Kidney glomerular epithelial cell (primary cell): ENCODE measurements around the gene AXL.

Experiments
- DNase-seq: peaks from one replicate; lab custom pipeline; 2025; lab: John Stamatoyannopoulos, UW

AXL gene

GRCh38 chr19:41235480-41235879 lies 16.5 kb downstream of the AXL start:
- DNase-seq = no peak

- DNase-seq = no peak
Observed at GRCh38 chr19:41238244-41238643, 19.2 kb downstream of the AXL start.

GRCh38 chr19:41239363-41239762 lies 20.3 kb downstream of the AXL start:
- DNase-seq = no peak

- DNase-seq = no peak
Observed at GRCh38 chr19:41239961-41240574, 21.0 kb downstream of the AXL start.

GRCh38 chr19:41241859-41242258 lies 22.8 kb downstream of the AXL start:
- DNase-seq = no peak

GRCh38 chr19:41244117-41244516 lies 25.1 kb downstream of the AXL start:
- DNase-seq = no peak

- no peak for DNase-seq
Observed at GRCh38 chr19:41245843-41246242, 26.8 kb downstream of the AXL start.

GRCh38 chr19:41248895-41249294 lies 29.9 kb downstream of the AXL start:
- no peak for DNase-seq

- no peak for DNase-seq
Observed at GRCh38 chr19:41249707-41250423, 30.8 kb downstream of the AXL start.

GRCh38 chr19:41253660-41254059 lies 34.6 kb downstream of the AXL start:
- no peak for DNase-seq

GRCh38 chr19:41255171-41255570 lies 36.1 kb downstream of the AXL start:
- DNase-seq = no peak

GRCh38 chr19:41261474-41262190 lies 42.6 kb downstream of the AXL start:
- no peak for DNase-seq

- peak; percentile 74 for DNase-seq
Observed at GRCh38 chr19:41263042-41263849, 44.2 kb downstream of the AXL start.

- DNase-seq = peak; percentile 100
Observed at GRCh38 chr19:41263850-41264580, 45.0 kb downstream of the AXL start, which contains the start of gene HNRNPUL1. Gene HNRNPUL1, plus strand, starts transcription at chr19:41264372. Its CDS starts 132 bp downstream, at chr19:41264504.

- no peak for DNase-seq
Observed at GRCh38 chr19:41264581-41265394, 45.8 kb downstream of the AXL start.

GRCh38 chr19:41265395-41266153 lies 46.6 kb downstream of the AXL start:
- DNase-seq = peak; percentile 13

- DNase-seq = no peak
Observed at GRCh38 chr19:41269055-41269454, 50.0 kb downstream of the AXL start.

GRCh38 chr19:41269571-41269970 lies 50.5 kb downstream of the AXL start:
- DNase-seq = no peak

GRCh38 chr19:41273076-41273475 lies 54.1 kb downstream of the AXL start:
- no peak for DNase-seq

GRCh38 chr19:41274802-41275201 lies 55.8 kb downstream of the AXL start:
- DNase-seq = no peak
